Hematopoietic multipotent progenitor cell (in vitro differentiated cells): ENCODE results near the gene UTP18. TPM values are rescaled to one million over a fixed set of nuclear protein-coding genes. Genes with fewer than 3 reads are reported as not detected.
"Not testable (repeated sequence)": the region's sequence is repeated elsewhere in the genome, so short reads cannot be mapped to it uniquely, and the experiment has no call there.

Experiments used
- DNase-seq, 3 donors: peaks; one replicate each; pipeline ENCODE4 v3.0.0-alpha.2; 2011 to 2015; ENCODE audit warnings: low read depth in 2 of 3, low spot score in 2 of 3
- total RNA-seq: library from RNA; depleted of rRNA; stranded (reverse); fragments of >200 nt; gene quantifications from one replicate; pipeline ENCODE4 v1.2.3, GENCODE V29; 2012

The UTP18 gene
- total RNA-seq: 24.0 TPM

- peak; percentile 91 to 99 (median 97) for DNase-seq
Measured at GRCh38 chr17:51260237-51261023, at the start of gene UTP18. UTP18 (plus strand) TSS chr17:51260546; CDS start chr17:51260585, 39 bp downstream.

GRCh38 chr17:51214920-51215319 is 45.4 kb upstream of the UTP18 start:
- peak in 1 of 3 donors; percentile 28 for DNase-seq

- DNase-seq: no peak
Measured at GRCh38 chr17:51217946-51218345, 42.4 kb upstream of the UTP18 start.

GRCh38 chr17:51221322-51221721 is 39.0 kb upstream of the UTP18 start:
- DNase-seq: no peak

GRCh38 chr17:51224402-51225262 is 35.7 kb upstream of the UTP18 start:
- DNase-seq: peak in 1 of 3 donors; percentile 45

GRCh38 chr17:51225523-51225922 is 34.8 kb upstream of the UTP18 start:
- not testable (repeated sequence) for DNase-seq

- no peak for DNase-seq
Measured at GRCh38 chr17:51228161-51228560, 32.2 kb upstream of the UTP18 start.

GRCh38 chr17:51229889-51230288 is 30.5 kb upstream of the UTP18 start:
- DNase-seq: no peak

GRCh38 chr17:51230306-51230705 is 30.0 kb upstream of the UTP18 start:
- DNase-seq: no peak

- DNase-seq: no peak
Measured at GRCh38 chr17:51231999-51232398, 28.3 kb upstream of the UTP18 start.

- no peak for DNase-seq
Measured at GRCh38 chr17:51234162-51234561, 26.2 kb upstream of the UTP18 start.

- DNase-seq: peak in 2 of 3 donors; percentile 44 to 53
Measured at GRCh38 chr17:51238255-51238887, 22.0 kb upstream of the UTP18 start.

- no peak for DNase-seq
Measured at GRCh38 chr17:51240275-51240674, 20.1 kb upstream of the UTP18 start.

- no peak for DNase-seq
Measured at GRCh38 chr17:51244041-51244440, 16.3 kb upstream of the UTP18 start.

GRCh38 chr17:51245535-51245934 is 14.8 kb upstream of the UTP18 start:
- DNase-seq: no peak

GRCh38 chr17:51250314-51250840 is 10.0 kb upstream of the UTP18 start:
- no peak for DNase-seq

GRCh38 chr17:51251010-51251409 is 9.3 kb upstream of the UTP18 start:
- DNase-seq: no peak

- no peak for DNase-seq
Measured at GRCh38 chr17:51255673-51256072, 4.7 kb upstream of the UTP18 start.

- no peak for DNase-seq
Measured at GRCh38 chr17:51256101-51256500, 4.2 kb upstream of the UTP18 start.

- no peak for DNase-seq
Measured at GRCh38 chr17:51257150-51258081, 2.9 kb upstream of the UTP18 start.
